Bronchial epithelial cell (primary cell): ENCODE measurements around the gene CFD. TPM values are rescaled to one million over a fixed set of nuclear protein-coding genes. Genes with fewer than 3 reads are reported as not detected.

ENCODE experiments used
- DNase-seq: peaks from one replicate; pipeline ENCODE4 v3.0.0-alpha.2; 2010; ENCODE audit warnings: low read depth
- FAIRE-seq: peaks from 2 replicates; lab custom pipeline; 2011; peaks lifted over from hg19 to GRCh38; lab: Jason Lieb, UNC
- H3K27me3 ChIP-seq: 2 replicates; pipeline ENCODE4 v1.5.1; 2011; ENCODE audit warnings: low read length; ENCODE audit not compliant: control insufficient read depth, insufficient read depth
- H3K36me3 ChIP-seq: 2 replicates; pipeline ENCODE4 v1.5.1; 2011; ENCODE audit warnings: low read length; ENCODE audit not compliant: control insufficient read depth, insufficient read depth
- H3K4me3 ChIP-seq: 2 replicates; pipeline ENCODE4 v1.5.1; 2011; ENCODE audit warnings: mild to moderate bottlenecking, low read depth, low read length, control low read depth
- total RNA-seq: library from RNA; depleted of rRNA; stranded (reverse); fragments of >200 nt; gene quantifications from 2 replicates; pipeline ENCODE4 v1.2.1, GENCODE V29; 2014
- TF ChIP-seq, protein P1 (sequence below): IDR thresholded peaks from 2 replicates; pipeline ENCODE4 v1.5.1; 2011; ENCODE audit warnings: mild to moderate bottlenecking, moderate library complexity, low read length, control low read depth, inconsistent platforms; ENCODE audit not compliant: insufficient read depth, severe bottlenecking

CFD gene
- total RNA-seq, 1 donor from 2014 or later: 4.2 TPM

DNA sequence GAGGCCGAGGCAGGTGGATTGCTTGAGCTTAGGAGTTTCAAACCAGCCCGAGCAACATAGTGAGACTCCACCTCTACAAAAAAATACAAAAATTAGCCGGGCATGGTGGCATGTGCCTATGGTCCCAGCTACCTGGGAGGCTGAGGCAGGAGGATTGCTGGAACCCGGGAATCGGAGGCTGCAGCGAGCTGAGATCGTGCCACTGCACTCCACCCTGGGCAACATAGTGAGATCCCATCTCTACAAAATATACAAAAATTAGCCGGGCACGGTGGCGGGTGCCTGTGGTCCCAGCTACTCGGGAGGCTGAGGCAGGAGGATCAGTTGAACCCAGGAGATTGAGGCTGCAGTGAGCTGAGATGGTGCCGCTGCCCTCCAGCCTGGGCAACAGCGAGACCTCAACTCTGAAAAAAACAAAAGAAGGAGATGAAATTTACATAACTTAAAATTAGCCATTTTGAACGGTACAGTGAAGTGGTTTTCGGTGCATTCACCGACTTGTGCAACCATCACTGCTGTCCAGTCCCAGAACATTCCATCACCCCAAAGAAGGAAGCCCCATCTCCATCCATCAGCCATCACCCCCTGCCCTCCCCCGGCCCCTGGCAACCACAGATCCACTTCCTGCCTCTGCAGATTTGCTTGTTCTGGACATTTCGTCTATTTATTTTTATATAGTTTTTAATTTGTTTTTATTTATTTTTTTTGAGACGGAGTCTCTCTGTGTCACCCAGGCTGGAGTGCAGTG lies 33.4 kb upstream of the CFD start:
- H3K4me3 ChIP-seq: no peak overlapping the region
- H3K36me3 ChIP-seq: no peaks in the 10 kb centered on the region
- H3K27me3 ChIP-seq: peaks cover 4% of the 10 kb centered on the region
- DNase-seq (no peak), FAIRE-seq (no peak)
- TF ChIP-seq, protein P1, sequence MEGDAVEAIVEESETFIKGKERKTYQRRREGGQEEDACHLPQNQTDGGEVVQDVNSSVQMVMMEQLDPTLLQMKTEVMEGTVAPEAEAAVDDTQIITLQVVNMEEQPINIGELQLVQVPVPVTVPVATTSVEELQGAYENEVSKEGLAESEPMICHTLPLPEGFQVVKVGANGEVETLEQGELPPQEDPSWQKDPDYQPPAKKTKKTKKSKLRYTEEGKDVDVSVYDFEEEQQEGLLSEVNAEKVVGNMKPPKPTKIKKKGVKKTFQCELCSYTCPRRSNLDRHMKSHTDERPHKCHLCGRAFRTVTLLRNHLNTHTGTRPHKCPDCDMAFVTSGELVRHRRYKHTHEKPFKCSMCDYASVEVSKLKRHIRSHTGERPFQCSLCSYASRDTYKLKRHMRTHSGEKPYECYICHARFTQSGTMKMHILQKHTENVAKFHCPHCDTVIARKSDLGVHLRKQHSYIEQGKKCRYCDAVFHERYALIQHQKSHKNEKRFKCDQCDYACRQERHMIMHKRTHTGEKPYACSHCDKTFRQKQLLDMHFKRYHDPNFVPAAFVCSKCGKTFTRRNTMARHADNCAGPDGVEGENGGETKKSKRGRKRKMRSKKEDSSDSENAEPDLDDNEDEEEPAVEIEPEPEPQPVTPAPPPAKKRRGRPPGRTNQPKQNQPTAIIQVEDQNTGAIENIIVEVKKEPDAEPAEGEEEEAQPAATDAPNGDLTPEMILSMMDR: no peak

DNA sequence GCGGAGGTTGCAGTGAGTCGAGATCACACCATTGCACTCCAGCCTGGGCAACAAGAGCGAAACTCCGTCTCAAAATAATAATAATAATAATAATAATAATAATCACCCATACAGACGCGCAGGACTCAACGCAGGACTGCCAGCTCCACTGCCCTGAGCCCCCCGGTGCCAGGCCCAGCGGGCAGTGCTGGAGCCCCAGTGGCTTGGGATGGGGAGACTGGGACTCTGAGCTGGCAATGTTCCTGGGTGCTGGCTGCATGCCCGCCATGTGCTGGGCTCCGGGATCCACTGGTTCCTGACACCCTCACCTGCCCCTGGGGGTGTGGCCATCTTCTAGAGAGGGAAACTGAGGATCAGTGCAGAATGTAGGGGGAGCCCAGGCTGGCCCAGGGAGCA lies 32.2 kb upstream of the CFD start:
- TF ChIP-seq, protein P1: no peak
- DNase-seq (no peak), FAIRE-seq (no peak)
- H3K27me3 ChIP-seq: peaks cover 4% of the 10 kb centered on the region
- no peaks in the 10 kb centered on the region for H3K36me3 ChIP-seq
- H3K4me3 ChIP-seq: no peak overlapping the region

DNA sequence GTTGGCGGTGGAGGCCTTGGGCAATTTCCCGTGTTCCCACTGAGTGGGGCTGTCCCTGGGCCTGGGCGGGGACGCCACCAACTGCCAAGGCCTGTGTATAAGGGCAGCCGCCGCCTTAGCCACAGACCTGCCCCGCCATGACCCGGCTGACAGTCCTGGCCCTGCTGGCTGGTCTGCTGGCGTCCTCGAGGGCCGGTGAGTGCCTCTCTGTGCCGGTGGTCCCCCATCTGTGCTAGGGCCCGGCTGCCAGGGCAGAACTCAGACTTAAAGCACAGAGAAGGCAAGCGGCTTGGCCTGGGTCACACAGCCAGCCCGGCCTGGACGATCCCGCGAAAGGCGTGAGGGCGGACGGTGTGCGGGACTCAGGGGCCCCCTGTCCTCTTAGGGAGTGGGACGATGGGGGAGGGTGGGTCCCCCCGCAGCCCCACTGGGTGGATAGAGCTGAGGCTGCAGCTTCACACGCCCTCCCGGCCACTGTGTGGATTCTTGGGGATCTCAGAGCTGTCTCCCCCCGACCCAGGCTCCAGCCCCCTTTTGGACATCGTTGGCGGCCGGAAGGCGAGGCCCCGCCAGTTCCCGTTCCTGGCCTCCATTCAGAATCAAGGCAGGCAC lies 31.6 kb upstream of the CFD start, which contains the start of gene AZU1:
Gene AZU1, plus strand, starts transcription at position 128 of the 612 bp plus-strand sequence. Its CDS starts 10 bp downstream, at position 138.
- TF ChIP-seq, protein P1: no peak
- no peaks in the 10 kb centered on the region for H3K36me3 ChIP-seq
- peaks cover 2% of the 10 kb centered on the region for H3K27me3 ChIP-seq
- no peak within 1 kb of the TSS for H3K4me3 ChIP-seq
- FAIRE-seq (no peak), DNase-seq (no peak)

DNA sequence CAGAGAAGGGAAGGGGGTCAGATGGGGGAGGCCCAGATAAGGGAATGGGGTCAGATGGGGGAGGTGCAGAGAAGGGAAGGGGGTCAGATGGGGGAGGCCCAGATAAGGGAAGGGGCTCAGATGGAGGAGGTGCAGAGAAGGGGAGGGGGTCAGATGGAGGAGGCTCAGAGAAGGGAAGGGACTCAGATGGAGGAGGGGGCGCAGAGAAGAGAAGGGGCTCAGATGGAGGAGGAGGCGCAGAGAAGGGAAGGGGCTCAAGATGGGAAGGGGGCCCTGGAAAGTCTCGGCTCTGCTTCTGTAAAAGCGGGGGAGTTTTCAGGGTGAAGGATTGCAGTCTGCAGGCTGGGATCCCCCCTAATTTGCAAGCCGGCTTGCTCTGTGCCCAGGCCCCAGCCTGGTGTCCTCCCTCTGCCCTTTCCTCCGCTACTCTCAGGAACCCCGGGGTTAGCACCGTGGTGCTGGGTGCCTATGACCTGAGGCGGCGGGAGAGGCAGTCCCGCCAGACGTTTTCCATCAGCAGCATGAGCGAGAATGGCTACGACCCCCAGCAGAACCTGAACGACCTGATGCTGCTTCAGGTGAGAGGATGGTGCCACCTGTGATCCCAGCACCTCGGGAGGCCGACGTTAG lies 30.2 kb upstream of the CFD start:
- TF ChIP-seq, protein P1: no peak
- Histone ChIP-seq H3K27me3 (no peaks in the 10 kb centered on the region), H3K36me3 (no peaks in the 10 kb centered on the region), H3K4me3 (no peak overlapping the region)
- DNase-seq: no peak
- no peak for FAIRE-seq

DNA sequence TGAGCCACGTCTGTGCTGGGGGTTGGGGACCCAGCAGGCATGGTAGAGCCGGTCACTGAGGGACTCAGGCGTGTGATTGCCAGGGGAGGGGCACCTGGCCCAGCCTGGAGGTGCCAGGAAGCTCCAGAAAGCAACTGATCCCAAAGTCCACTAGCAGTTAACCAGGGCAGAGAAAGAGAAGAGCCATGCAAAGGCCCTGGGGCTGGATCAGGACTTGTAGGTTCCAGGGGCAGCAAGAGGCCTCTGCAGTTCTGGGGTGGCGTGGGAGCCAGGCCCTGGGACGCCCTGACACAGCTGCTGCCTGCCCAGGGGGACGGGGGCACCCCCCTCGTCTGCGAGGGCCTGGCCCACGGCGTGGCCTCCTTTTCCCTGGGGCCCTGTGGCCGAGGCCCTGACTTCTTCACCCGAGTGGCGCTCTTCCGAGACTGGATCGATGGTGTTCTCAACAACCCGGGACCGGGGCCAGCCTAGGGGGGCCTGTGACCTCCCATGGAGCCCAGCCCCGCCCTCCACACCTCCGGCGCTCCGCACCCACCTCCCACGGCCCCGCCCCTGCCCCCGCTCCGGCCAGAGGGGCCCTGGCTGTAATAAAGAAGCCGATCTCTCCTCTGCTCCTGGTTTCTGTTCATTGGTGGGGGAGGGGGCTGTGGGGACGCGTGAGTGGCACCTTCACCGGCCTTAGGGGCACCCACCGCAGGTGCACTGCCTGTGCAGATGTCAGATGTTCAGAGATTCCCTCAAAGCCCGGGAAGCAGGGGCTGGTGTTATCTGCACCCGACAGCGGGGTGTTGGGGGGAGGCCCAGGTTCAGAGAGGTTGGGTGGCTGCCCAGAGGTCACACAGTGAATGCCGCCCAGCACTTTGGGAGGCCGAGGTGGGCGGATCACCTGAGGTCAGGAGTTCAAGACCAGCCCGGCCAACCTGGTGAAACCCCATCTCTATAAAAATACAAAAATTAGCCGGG lies 27.8 kb upstream of the CFD start:
- no peaks in the 10 kb centered on the region for H3K36me3 ChIP-seq
- FAIRE-seq: no peak
- H3K4me3 ChIP-seq: no peak overlapping the region
- TF ChIP-seq, protein P1: no peak
- no peaks in the 10 kb centered on the region for H3K27me3 ChIP-seq
- no peak for DNase-seq
